HL-60/S4 (cell line): ENCODE measurements around the gene UBASH3B.

Experiments
- in situ Hi-C: fragments of 300-500 bp; cut with MboI; formaldehyde crosslinking; loops from 2 replicates; pipeline ENCODE4 v1.14.3; 2022; ENCODE audit warnings: low sequenced_read_pairs

UBASH3B gene

GRCh38 chr11:122646549-122647340 lies 8.8 kb upstream of the UBASH3B start:
- in situ Hi-C loops: no loop called here

DNA sequence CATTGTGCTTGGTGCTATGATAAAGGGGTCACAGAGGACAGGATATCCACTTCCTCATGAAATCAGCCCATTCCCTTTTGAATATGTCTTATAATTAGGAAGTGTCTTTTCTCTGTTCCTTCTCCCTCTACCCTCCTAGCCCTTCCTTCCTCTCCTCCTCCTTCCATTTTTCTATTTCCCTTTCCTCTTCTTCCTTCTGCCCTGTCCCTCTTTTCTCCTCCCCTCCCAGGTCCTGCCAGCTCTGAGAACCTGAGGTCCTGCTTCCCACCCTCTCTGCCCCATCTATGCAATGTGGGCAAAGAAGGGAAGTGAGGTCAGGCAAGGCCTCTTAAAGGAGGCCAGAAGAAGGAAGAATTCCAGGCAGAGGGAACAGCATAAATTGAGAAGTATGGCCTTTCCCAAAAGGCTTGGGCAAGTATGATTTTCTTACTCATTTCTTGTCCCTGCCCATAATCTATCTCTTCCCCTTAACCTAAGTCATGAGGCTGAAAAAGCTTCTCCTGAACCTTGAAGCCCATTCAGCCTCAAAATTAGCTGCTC lies 7.7 kb upstream of the UBASH3B start:
- in situ Hi-C loops: no loop called here

- in situ Hi-C loops: no loop called here
Observed at GRCh38 chr11:122649116-122649515, 6.4 kb upstream of the UBASH3B start.

GRCh38 chr11:122650619-122651018 lies 4.9 kb upstream of the UBASH3B start:
- in situ Hi-C loops: loop anchor here (25.0 kb wide), 1 partner anchor 112 kb away; no protein-coding TSS in a partner anchor

- in situ Hi-C loops: loop anchor here (25.0 kb wide), 1 partner anchor 110 kb away; no protein-coding TSS in a partner anchor
Observed at GRCh38 chr11:122652495-122652894, 3.0 kb upstream of the UBASH3B start.

- in situ Hi-C loops: loop anchor here (25.0 kb wide), 1 partner anchor 108 kb away; no protein-coding TSS in a partner anchor
Observed at GRCh38 chr11:122653916-122654585, 1.5 kb upstream of the UBASH3B start.

DNA sequence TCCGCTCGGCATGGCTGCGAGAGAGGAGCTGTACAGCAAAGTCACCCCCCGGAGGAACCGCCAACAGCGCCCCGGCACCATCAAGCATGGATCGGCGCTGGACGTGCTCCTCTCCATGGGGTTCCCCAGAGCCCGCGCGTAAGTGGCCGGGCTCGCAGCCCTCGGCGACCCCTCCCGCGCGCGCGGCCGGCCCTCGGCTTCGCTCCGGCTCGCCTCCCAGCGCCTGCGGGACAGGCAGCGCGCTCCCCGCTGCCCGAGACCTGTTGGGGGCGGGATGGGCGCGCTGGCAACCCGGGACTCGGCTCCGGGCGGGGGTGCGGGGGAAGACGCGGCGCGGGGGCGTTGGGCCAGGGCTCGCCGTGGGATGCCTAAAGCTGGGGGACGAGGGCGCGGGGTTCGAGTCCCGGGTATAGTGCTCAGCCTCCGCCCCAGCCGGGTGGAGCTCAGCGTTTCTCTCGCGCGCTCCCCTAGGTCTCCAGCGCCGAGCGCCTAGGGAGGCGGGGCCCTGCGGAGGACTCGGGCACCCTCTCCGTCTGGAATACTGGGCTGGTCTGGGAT lies 630 bp downstream of the UBASH3B start:
- in situ Hi-C loops: loop anchor here (25.0 kb wide), 1 partner anchor 106 kb away; no protein-coding TSS in a partner anchor

DNA sequence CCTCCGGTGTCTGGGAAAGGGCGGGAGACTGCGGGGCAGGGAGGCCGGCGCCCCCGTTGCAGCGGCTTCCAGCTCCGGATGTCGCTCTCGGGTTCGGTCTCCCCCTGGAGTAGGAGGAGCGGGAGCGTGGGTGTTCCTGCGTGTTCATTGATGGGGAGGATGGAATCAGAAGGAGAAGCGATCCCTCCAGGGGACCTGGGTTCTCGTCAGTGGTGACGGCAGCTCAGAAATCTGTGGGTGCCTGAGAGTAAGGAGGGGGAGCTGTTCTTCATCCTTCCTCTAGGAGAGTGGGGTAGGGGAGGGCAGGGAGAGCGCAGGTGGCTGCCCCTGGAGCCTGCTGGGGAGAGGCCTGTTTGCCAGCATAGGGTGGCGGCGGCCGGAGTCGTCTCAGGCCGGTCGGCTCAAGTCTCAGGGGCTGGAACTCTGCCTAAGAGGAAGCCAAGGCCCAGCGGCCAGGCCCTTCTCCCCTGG lies 1.1 kb downstream of the UBASH3B start:
- in situ Hi-C loops: loop anchor here (25.0 kb wide), 1 partner anchor 106 kb away; no protein-coding TSS in a partner anchor

DNA sequence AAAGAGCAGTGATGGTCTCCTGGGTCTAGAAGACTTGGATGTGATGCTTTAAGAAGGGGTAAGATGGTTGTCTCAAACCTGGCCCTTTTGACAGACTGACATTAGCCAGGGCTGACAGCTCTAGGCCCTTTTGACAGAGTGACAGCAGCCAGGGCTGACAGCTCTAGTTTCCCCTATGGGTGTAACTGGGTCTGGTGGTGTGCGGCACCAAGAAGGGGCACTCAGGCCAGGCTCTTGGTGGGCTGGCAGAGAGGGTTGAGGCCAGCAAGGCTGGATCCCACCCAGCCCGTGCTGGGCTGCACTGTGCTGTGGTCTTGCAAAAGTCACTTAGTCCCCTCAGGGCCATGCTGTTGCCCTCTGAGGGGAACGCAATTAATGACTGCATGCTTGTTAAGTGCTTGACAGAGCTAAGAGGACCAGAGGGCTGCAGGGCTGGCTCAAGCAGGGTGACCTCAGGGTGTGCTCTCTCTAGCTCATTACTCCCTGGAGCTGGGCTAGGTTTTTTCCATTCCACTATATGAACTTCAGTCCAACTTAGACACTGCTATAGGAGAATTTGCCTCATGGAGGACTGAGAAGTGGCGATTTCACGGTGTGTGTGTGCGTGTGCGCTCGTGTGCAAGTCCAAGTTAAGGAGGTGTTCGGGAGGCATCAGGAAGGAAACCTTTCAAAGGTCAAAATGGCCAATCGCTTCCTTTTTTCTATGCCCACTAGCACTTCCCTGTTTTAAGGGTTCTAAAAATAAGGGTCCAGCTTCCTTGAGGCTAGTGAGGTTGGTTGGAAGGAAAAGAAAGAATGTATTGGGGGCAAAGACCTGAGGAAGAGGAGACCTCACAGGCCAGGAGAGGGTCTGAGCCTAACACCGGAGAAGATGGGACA lies 4.4 kb downstream of the UBASH3B start:
- in situ Hi-C loops: loop anchor here (25.0 kb wide), 1 partner anchor 102 kb away; no protein-coding TSS in a partner anchor

DNA sequence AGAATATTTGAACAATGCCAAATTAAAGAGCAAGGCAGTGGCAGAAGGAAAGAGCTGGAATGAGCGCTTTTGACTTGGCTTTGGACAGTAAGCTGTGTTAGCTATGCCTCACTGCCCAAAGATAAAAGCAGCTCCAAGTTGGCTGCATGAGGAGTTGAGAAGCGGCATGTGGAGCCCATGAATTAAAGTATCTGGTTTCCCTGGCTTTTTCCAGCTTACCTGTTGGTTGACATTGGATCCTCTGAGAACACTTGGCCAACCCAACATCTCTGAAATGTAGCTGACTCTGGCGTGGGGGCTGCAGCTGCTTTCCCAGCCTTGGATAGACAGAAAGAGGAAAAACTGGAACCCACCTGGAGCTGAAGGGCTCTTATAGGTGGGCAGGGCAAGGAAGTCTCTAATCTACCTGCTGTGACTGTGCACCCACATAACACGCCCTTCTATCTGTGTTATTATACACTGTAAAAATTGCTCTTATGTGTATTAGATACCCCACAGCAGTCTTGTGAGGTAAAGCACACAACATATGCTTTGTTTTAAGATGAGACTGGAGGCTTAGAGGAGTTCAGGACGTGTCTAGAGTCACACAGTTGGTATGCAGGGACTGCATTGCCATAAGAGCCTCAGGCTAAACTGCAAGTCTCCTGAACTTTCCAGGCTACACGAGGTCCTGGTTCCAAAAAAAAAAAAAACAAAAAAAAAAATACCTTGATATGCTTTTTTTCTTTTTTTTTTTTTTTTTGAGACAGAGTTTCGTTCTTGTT lies 5.8 kb downstream of the UBASH3B start:
- in situ Hi-C loops: loop anchor here (25.0 kb wide), 1 partner anchor 101 kb away; no protein-coding TSS in a partner anchor

- in situ Hi-C loops: loop anchor here (25.0 kb wide), 1 partner anchor 99 kb away; no protein-coding TSS in a partner anchor
Observed at GRCh38 chr11:122663056-122663740, 7.7 kb downstream of the UBASH3B start.

DNA sequence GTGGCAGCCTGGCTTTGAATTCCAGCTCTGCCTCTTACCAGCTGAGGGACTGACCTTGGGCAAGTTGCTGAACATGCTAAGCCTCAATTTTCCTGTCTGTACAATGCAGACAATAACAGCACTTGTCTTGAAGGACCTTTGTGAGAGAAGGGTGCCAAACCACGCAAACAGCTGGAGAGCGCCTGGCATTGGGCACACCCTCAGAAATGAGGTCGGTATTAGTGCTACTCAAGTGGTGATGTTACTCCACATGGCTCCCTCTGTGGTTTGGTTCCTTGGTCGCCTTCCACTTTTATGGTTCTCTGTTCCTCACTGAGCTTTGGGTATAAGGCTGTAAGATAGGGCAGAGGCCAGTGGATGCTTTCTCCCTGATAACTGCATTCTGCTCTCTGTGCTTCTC lies 8.2 kb downstream of the UBASH3B start:
- in situ Hi-C loops: loop anchor here (25.0 kb wide), 1 partner anchor 99 kb away; no protein-coding TSS in a partner anchor

- in situ Hi-C loops: loop anchor here (25.0 kb wide), 1 partner anchor 98 kb away; no protein-coding TSS in a partner anchor
Observed at GRCh38 chr11:122664188-122664587, 8.7 kb downstream of the UBASH3B start.

DNA sequence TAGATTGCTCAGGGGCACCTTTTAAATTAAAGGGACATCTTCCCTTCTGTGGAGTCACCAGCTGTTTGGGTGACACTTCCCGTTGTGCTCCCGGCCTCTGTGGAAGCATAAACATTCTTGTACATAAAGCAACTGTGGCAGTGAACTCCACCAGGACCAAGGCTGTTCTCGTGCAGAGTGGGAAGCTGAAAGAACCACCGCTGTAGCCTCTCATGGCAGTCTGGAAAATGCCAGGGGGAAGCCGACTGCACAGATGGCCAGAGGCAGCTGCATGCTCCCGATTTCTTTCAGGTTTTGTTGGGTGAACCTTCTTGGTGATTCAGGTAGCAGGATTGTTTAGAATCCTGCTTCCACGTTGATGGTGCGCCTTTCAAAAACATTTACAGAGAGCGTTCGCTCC lies 10.3 kb downstream of the UBASH3B start:
- in situ Hi-C loops: loop anchor here (25.0 kb wide), 1 partner anchor 96 kb away; no protein-coding TSS in a partner anchor

- in situ Hi-C loops: loop anchor here (25.0 kb wide), 1 partner anchor 96 kb away; no protein-coding TSS in a partner anchor
Observed at GRCh38 chr11:122666743-122667142, 11.2 kb downstream of the UBASH3B start.

- in situ Hi-C loops: loop anchor here (25.0 kb wide), 1 partner anchor 94 kb away; no protein-coding TSS in a partner anchor
Observed at GRCh38 chr11:122668562-122669090, 13.1 kb downstream of the UBASH3B start.

DNA sequence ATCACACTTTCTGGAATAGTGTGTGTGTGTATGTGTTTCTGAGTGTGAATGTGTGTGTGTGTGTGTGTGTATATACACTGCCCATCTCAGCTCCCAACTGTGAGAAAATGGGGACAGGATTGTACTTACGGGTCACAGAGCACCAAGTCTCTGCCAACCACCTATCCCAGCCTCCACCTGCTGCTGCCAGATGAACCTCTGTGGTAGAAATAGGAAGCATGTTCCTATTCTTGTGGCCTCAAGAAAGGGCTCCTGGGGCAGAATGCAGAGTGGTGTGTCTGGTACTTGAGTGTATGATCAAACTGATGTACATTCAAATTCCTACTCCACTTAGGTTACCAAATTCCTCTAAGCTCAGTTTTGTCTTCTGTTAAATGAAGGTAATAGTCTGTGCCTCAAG lies 14.6 kb downstream of the UBASH3B start:
- in situ Hi-C loops: loop anchor here (25.0 kb wide), 1 partner anchor 92 kb away; no protein-coding TSS in a partner anchor

DNA sequence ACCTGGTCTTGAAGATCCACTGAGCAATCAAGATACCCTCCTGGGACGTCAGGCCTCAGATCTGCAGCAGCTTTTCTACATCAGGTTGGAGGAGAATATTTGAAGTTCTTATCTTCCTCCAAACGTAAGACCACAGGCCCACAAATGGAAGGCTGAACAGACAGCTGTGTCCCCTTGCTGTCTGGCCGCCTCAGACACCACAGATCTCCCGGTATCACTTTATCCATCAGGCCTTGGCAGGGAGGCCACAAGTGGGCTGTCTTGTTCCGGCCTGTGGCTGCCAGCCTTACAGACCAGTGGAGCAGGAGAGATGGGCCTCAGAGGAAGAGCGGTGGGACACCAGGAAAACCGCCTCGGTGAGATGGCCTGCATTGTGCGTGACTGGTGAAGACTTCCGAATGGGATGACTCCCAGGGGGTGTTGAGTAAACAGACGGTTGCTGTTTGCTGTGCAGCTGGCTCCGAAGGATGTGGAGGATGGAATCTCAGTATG lies 15.9 kb downstream of the UBASH3B start:
- in situ Hi-C loops: loop anchor here (25.0 kb wide), 1 partner anchor 91 kb away; no protein-coding TSS in a partner anchor
